ENCODE results near the gene TMPRSS3.

TMPRSS3 gene

DNA sequence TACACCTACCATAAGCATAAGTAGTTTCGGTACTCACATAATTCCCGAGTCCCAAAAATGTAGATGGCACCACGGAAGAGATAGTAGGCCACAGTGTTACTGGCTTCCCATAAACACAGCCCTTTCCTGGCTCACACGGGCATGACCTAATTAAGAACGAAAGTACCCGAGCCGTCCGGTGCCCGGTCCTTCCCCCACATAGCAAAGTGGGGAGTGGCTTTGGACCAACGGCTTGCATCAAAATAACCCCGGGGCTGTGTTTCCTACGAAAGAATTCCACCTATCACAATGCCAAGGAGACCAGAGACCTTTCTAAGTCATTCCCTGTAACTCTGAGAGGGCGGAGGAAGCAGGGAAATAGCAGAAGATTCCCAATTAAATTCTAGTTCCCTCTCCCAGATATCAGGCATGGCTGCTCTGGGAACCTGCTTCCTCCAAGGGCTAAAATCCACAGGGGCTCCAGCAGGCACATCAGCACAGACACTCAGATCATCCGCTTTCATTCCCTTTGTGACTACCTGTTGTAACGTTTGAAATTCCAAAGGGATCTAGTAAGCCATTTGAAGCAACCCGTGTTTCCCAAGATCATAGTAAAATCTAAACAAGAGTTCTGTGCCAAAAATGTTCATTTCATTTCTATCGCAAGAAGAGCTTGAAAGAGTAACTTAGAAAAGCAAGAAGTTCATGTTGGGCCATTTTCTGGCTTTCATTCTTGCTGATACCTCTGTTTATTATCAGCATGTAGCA, at the start of gene TMPRSS3:
TSS of gene TMPRSS3 (minus strand) at position 148 of the 747 bp plus-strand sequence. CDS start 635 bp downstream, outside the sequence.
- no peak for FAIRE-seq

DNA sequence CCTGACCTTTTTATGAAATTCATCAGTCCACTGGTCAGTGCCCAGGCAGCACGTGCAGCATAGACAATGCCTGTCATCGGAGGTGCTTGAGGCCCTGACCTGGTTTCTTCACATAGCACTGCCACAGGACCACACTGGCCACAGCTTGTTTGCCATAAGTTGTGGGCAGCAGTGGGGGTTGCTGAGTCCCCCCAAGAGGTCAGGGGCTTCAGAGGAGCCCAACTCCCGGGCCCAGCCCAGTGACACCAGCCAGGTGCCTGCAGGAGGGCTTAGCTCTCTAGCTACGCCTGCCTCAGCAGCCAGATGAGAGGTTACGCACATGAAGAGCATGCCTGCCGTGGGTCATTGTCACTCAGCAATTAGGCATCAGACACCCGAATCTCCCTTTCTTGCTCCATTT, 49.5 kb upstream of the TMPRSS3 start:
- no peak for FAIRE-seq

DNA sequence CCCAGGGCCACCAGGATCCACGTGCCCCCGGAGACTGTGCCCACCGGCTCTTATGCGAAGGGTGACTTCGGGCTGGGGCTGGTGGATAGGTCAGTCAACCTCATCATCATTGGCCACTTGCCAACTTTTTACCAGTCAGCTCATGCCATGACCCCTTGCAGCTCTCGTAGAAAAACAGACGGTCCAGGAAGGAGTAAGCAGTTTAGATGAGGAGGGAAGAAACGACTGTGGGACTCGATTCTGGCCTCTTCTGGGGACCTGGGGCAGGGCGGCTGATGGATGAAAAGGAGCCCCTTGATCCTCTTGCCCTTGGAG, 48.9 kb upstream of the TMPRSS3 start:
- FAIRE-seq: no peak

DNA sequence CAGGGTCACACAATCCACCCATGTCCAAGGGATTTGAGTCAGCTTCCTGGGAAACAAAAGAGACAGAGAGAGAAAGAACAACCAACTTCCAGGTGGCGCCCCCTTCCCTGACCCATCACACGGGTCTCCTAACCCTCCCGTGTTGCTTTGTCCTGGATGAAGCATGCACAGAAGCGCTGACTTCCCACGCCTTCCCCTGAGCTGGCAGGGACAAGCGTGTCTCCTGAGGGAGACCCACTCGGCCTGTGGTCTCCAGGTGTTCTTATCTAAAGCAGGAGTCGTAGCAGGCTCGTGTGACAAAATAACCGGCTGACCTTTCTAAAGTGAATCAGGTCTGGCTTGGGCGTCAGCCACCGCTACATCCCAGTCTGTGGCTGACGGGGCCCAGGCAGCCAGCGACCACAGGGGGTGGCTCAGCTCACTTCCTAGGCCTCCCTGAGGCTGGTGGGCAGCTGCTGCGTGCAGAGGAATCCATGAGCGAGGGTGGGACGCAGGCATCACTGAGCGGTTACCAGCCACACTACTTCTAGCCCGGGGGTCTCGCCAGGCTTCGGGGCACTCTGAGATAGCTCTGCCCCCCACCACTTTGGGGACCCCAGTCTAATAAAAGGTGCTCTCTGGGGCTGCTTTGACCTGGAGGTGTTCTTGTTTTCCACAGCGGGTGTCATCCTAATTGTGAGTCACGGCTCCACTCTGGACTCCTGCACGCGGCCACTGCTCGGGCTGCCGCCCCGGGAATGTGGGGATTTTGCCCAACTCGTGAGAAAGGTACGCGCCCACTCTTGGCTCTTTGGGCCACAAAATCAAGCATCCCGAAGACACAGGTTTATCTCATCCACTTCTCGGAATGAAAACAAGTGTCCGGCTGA, 48.3 kb upstream of the TMPRSS3 start:
- FAIRE-seq: no peak

DNA sequence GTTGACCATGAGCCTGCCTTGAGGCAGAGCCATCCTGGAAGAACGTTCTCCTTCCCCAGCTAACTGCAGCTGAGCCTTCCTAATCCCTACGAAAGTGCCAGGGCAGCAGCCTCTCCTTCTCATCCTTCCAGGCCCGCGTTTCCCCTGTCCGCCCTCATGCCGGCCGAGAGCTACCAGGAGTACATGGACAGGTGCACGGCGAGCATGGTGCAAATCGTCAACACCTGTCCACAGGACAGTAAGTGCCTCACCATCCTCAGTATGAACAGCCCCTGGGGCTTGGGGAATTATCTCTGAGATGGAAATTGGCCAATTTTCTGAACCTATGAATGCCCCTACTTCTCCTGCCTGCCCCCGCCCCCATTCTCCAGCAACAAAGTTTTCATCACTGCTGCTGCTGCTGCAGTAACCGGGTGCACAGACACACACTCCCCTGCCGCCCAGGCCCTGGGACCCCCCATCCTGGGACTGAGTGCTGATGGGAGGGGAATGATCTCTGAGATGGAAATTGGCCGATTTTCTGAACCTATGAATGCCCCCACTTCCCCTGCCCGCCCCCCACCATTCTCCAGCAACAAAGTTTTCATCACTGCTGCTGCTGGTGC, 47.4 kb upstream of the TMPRSS3 start:
- no peak for FAIRE-seq

DNA sequence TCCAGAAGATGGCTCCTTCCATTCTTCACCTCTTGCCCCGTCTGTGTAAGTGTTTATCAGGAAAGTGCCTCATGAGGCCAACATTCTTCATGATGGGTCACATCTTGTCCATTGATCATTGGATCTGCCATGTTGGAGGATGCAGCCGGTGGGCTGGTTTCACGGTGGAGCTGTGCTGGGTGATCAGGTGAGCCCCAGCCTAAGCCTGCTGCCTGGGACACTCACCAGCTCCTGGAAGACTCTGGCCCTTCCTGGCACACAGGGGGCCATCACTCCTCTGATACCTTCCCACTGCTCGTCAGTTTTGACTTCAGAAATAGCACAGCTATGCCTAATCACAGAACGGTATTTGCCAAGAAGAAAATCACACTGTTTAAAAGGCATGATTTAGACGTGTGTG, 46.1 kb upstream of the TMPRSS3 start:
- no peak for FAIRE-seq

DNA sequence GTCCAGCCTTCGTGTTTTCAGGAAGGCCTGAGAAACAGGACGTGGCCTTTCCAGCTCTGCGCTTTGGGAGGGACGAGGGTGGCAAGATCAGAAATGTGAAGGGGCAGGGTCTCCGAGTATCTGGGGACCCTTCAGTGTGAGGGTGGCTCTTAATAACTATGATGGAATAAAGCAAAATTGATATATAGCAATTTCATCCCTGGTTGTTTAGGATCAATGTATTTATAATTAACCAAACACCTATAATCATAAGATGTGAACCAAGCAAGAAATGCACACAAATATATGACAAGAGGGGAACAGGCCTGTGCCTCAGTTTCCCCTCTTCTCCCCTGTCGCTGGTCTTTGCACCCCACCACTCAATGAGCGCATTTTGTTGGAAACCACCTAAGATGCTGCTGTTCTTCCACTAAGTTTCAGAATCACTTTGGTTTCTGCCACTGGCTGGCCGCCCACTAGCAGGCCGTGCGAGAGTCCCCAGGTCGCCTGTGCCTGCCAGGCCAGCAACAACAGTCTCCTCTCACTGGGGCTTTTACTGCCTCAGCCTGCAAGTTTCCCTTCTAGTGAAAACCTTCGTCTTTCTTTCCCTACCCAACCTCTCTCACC, 44.4 kb upstream of the TMPRSS3 start:
- FAIRE-seq: no peak

DNA sequence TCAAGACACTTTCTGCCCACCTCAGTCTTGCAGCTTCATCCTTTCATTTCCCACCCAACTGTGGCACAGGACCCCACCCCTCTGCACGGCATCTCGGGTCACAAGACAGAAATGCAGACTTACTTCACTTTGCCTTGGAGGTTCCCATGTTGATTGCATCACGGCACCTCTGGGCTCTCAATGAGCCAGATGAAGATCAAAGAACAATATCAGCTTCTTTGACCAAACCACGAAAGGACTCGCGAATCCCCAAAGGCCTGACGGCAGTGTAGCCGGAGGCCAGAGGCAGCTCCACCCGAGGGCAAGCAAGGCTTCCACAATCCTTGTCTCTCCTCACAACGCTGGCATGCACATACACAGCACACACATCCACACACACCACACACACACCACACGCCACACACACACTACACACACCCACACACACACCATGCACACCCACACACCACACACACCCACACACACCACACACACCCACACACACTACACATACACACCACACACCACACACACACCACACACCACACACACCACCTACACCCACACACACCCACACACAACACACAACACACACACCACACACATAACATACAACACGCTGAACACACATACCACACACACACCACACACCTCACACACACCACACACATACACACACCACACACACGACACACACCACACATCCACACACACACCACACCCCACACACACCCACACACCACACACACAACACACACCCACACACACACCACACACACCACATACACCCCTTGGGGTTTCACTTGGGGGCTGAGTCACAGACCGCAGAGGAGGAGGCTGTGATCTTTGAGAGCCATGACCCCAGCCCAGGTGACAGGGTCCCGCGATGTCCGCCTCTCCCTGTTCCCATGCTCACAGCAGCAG, 43.7 kb upstream of the TMPRSS3 start:
- FAIRE-seq: no peak

DNA sequence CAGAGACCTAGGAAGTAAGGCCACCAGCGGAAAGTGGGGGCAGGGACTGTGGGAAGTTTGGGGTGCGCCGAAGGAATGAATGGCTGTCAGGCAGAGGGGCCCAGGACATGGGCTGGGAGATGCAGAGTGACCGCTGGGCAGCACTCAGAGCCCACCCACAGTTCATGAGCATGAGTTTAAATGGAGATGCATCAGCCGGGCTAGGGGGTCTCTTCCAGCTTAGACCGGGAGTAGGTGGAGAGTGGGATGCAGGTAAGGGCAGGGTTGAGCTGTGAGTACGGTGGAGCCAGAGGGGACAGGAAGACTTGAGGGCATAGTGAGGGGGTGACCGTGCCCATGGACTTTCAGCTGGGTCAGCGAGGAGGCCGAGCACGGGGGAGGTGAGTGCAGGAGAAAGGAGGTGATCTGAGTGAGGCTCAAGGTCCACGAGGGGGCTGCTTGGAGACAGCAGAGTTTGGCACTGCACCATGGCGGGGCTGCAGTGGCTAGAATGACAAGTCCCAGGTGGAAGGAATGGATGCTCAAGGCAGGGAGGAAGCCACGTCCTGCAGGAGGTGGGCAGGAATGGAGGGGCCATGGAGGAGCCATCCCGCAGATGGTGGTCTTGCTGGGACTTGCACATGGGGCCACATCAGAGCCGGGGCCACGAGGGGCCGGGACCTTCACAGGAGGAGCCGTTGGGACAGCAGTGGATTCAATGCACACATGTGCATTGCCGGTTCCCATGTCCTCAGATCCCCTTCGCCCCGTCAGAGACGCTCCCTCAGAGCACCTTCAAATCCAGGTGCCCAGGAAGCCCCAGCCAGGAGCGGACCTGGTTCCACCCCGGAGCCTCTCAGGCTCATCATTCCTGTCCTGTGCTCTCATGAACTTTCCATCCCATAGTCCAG, 42.7 kb upstream of the TMPRSS3 start:
- FAIRE-seq: no peak

DNA sequence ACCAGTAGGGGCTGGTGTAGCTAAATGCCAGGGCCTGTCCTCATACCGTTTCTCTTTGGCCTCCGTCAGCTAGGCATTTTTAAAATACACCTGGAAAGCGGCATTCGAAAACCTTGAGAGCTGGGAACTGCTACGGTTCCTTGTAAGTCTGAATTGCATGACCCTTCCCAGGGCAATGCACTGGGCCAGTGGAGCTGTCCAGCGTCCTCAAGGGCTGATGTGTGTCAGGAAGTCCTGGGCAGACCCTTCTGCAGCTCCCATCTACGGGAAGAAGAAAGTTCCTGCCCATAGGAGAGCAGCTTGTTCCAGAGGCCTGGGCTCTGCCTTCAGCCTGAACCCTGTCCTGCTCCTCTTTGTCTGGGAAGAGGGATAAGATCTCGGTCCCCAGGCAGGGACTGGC, 41.9 kb upstream of the TMPRSS3 start:
- FAIRE-seq: no peak

DNA sequence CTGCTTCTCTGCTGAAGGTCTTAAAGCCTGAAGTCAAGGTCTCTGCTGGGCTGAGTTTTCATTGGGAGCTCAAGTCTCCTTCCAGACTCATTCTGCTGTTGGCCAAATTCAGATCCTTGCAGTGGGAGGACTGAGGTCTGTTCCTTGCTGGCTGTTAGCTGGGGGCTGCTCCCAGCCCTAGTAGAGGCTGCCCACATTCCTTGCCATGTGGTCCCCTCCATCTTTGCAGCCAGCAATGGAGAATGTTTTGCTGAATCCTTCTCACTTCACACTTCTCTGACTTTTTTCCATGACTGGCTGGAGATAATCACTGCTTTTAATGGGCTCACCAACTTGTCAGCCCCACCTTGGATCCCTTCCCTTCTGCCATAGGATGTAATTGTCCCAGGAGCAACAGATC, 41.1 kb upstream of the TMPRSS3 start:
- FAIRE-seq: no peak

DNA sequence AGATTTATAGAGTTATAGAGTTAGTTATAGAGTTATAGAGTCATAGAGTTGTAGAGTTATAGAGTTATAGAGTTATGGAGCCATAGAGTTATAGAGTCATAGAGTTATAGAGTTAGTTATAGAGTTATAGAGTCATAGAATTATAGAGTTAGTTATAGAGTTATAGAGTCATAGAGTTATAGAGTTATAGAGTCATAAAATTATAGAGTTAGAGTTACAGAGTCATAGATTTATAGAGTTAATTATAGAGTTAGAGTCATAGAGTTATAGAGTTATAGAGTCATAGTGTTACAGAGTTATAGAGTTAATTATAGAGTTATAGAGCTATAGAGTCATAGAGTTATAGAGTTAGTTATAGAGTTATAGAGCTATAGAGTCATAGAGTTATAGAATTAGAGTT, 40.0 kb upstream of the TMPRSS3 start:
- FAIRE-seq: peak; percentile 18

DNA sequence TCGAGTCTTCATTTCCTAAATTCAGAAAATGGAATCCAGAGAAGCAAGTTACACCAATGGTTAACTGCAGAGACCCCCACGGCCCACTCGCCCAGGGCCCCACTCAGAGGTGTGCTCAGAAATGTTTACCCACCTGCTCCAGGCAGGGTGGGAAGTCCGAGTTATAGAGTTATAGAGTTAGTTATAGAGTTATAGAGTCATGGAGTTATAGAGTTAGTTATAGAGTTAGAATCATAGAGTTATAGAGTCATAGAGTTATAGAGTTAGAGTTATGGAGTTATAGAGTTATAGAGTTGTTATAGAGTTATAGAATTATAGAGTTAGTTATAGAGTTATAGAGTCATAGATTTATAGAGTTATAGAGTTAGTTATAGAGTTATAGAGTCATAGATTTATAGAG, 39.5 kb upstream of the TMPRSS3 start:
- FAIRE-seq: no peak

DNA sequence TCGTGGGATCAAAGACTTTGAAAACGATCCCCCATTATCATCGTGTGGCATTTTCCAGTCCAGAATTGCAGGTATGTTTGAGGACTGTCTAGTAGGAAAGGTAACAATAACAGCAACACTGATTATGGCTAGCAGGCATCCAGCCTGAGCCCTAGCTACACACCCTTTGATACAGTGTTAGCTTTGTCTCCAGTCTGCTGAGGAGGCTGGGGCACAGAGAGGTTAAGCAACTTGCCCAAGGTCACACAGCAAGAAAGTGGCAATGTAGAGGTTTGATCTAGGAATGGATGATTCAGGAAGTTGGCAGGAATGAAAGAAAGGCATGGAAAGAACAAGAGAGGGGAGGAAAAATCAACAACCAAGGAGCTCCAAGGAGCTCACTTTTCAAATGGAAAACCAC, 39.0 kb upstream of the TMPRSS3 start:
- FAIRE-seq: no peak

DNA sequence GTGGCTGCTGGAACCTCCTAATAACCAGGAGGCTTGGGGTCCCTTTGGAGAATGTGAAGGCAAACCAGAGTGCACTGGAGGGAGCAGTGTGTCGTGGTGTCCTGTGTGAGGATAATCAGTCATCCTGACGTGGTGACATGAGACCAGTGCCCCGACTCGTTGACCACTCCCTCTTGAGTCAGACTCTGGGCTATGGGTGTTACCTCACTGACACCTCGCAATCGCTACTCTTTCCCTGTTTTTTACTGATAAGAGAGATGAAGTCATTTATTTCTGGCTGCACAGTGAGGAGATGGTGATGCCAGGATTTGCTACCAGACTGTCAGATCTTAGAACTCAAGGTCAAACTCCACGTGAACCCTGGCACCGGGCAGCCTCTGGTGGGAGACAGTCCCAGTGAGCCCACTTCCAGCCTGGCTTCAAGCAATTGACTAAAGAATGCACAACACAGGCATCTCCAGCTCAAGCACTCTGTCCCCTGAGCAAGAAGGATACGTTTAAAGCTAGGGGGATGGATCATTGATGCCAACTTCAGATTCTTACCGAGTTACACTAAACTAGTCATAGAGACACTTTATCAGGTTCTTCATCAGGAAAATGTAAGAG, 38.2 kb upstream of the TMPRSS3 start:
- FAIRE-seq: no peak

DNA sequence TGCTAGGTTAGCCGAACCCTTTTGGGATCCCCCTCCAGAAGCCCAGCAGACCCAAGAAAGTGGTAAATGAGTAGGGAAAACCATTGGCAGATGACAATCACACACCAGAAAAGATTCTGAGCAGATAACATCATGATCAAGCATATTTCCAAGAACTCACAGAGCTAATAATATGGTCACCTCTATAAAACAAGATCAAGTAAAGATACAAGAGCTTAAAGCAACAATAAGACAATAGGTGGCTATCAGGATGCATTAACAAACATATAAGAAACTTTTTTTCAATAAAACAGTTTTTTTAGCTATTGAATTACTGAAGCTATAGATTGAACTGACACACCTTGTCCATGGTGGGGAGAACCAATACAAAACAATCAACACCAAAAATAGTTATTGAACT, 36.8 kb upstream of the TMPRSS3 start:
- FAIRE-seq: no peak

DNA sequence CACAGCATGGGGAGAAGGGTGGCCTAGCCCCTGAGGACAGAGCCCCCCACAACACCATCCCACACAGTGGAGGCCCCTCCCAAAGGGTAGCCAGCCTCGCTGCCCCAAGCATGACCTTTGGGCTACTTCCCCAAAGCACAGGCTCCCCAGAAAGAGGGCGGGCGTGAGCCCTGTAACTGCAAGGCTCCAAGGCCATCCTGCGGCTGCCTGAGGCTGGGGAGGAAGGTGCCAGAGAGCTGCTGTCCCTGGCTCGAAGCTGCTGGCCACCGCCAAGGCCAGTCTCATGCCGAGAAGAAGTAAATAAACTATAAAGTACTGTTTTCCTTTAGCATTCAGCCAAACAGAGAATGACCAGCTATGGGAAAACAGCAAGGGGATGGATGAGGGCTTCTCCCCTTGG, 35.3 kb upstream of the TMPRSS3 start:
- FAIRE-seq: no peak

DNA sequence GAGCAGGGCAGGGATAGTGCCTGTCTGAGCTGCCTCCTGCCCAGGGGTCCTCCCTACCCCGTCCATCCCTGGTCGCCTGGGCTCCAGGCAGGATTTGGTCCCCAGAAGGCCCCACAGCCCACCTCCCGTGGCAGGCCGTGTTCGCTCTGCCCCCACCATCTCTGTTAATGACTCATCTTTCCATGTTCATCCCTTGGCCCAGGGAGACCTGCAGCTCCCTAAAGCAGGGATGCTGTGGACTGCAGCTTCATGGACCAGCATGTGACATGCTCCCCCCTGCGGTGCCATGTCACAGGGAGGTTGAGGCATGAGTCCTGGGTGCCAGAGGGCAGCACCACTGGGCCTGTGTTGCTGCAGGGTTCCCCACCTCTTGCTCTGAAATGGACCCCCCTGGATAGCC, 34.7 kb upstream of the TMPRSS3 start:
- FAIRE-seq: no peak

DNA sequence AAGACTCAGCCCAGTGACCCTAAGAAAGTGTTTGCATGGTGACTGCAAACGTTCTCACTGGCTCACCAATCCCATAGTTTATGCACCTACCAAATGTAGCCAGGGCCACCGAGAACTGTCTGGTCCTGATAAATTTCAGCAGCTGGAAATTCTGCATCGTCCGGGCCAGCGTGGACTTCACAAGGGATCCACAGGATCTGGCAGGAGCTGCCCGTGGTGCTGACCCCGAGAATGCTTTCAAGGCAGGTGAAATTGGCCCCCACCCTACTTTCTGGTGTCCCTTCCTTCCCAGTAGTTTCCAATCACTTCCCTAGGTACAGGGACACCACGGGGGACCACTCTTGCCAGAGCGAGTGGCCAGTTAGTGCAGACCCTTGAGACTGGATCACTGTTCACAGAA, 34.0 kb upstream of the TMPRSS3 start:
- no peak for FAIRE-seq

DNA sequence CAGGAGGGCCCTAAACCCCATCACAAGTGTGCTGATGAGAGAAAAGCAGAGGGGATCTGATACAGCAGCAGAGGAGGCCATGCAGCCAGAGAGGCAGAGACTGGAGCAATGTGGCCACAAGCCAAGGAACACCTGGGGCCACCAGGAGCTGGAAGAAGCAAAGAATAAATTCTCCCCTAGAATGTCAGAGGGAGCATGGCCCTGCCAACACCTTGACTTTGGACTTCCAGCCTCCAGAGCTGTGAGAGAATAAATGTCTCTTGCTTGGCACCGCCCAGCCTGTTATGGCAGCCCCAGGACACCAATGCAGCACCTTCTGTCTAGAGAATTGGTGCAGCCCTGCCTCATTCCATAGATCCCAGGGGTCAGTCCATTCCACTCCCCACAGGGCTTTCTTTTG, 33.2 kb upstream of the TMPRSS3 start:
- no peak for FAIRE-seq

Measured in endometrium (tissue), 2 donors.